ENCODE results near the gene HSD17B2.

The HSD17B2 gene

GRCh38 chr16:81996664-81997509, 38.2 kb upstream of the HSD17B2 start:
- H3K4me3 ChIP-seq (replicated peaks in 1 of 2; ENCODE audit: low read depth in 2 of 2, low read length in 2 of 2): no peak overlapping the region
- peak; percentile 26 to 77 for DNase-seq (ENCODE audit: low read depth in 2 of 2)

GRCh38 chr16:81997738-81998137, 37.3 kb upstream of the HSD17B2 start:
- H3K4me3 ChIP-seq (replicated peaks in 1 of 2; ENCODE audit: low read depth in 2 of 2, low read length in 2 of 2): no peak overlapping the region
- peak; percentile 54 to 92 for DNase-seq (ENCODE audit: low read depth in 2 of 2)
- TF ChIP-seq CTCF (IDR thresholded peaks at IDR 0.05; ENCODE audit: low read depth, low read length): no peak

More at GRCh38 chr16:81996664-81997509, 38.2 kb upstream of the HSD17B2 start:
- peak; percentile 50 for TF ChIP-seq CTCF (IDR thresholded peaks at IDR 0.05; ENCODE audit: low read depth, low read length)

GRCh38 chr16:82002831-82003230, 32.2 kb upstream of the HSD17B2 start:
- DNase-seq (ENCODE audit: low read depth in 2 of 2): no peak
- no peak for TF ChIP-seq CTCF (IDR thresholded peaks at IDR 0.05; ENCODE audit: low read depth, low read length)
- H3K4me3 ChIP-seq (replicated peaks in 1 of 2; ENCODE audit: low read depth in 2 of 2, low read length in 2 of 2): no peak overlapping the region

GRCh38 chr16:82004601-82005000, 30.5 kb upstream of the HSD17B2 start:
- TF ChIP-seq CTCF (IDR thresholded peaks at IDR 0.05; ENCODE audit: low read depth, low read length): no peak
- H3K4me3 ChIP-seq (replicated peaks in 1 of 2; ENCODE audit: low read depth in 2 of 2, low read length in 2 of 2): no peak overlapping the region
- DNase-seq (ENCODE audit: low read depth in 2 of 2): no peak

GRCh38 chr16:82005027-82005830, 29.8 kb upstream of the HSD17B2 start:
- TF ChIP-seq CTCF (IDR thresholded peaks at IDR 0.05; ENCODE audit: low read depth, low read length): no peak
- H3K4me3 ChIP-seq (replicated peaks in 1 of 2; ENCODE audit: low read depth in 2 of 2, low read length in 2 of 2): no peak overlapping the region
- no peak for DNase-seq (ENCODE audit: low read depth in 2 of 2)

GRCh38 chr16:82006036-82006435, 29.0 kb upstream of the HSD17B2 start:
- TF ChIP-seq CTCF (IDR thresholded peaks at IDR 0.05; ENCODE audit: low read depth, low read length): no peak
- DNase-seq (ENCODE audit: low read depth in 2 of 2): no peak
- H3K4me3 ChIP-seq (replicated peaks in 1 of 2; ENCODE audit: low read depth in 2 of 2, low read length in 2 of 2): no peak overlapping the region

Data from cardiac fibroblast (primary cell).